ENCODE data around the gene SLC6A14. TPM values are rescaled to one million over a fixed set of nuclear protein-coding genes. Genes with fewer than 3 reads are reported as not detected.

SLC6A14 gene
- total and polyA plus RNA-seq, 2 of the 8 experiments (the other 6 are each of a cell fraction or from before 2014, with no cell fraction given), result not detected

Small RNA genes within 50 kb of the gene (small RNA-seq; reads per million reads assigned to genes)
- gene RNU6-154P (ENCODE audit: insufficient read depth), result not detected

Other genes starting within 250 kb of the SLC6A14 start
- not detected in 2 replicates for gene CT83, start 26.4 kb downstream of the SLC6A14 start, total RNA-seq (2021; fragmentation: NEBNext Ultra II Directional; extraction: Animal tissue kit (Norgen Biotek cat#: 25700))
- gene CT83, start 26.4 kb downstream of the SLC6A14 start, polyA plus RNA-seq (2011; rRNA removed), result not detected in 2 replicates

Measured in H1 (cell line).